ENCODE measurements around the gene ZFHX3. TPM values are rescaled to one million over a fixed set of nuclear protein-coding genes. Genes with fewer than 3 reads are reported as not detected.

Gene ZFHX3
- total RNA-seq, 3 donors from 2014 or later: 13.8 to 36.0 (median 15.5) TPM

- intact Hi-C loops (cut with DNase I, micrococcal nuclease): no loop called here
- Histone ChIP-seq H3K9me3 (no peaks in the 10 kb centered on the region), H3K36me3 (ENCODE audit: low read depth) (no peaks in the 10 kb centered on the region), H3K4me3 (no peak overlapping the region), H3K4me1 (ENCODE audit: low read depth) (no peaks in the 10 kb centered on the region)
- DNase-seq: no peak
- no peak for ATAC-seq
- no peak for TF ChIP-seq CTCF (IDR thresholded peaks at IDR 0.05)
Measured at GRCh38 chr16:72796222-72796621, 251.7 kb downstream of the ZFHX3 start.

GRCh38 chr16:72794986-72795385, 252.9 kb downstream of the ZFHX3 start:
- no peak for ATAC-seq
- Histone ChIP-seq H3K4me1 (ENCODE audit: low read depth) (no peaks in the 10 kb centered on the region), H3K36me3 (ENCODE audit: low read depth) (no peaks in the 10 kb centered on the region), H3K4me3 (no peak overlapping the region), H3K9me3 (no peaks in the 10 kb centered on the region)
- TF ChIP-seq CTCF (IDR thresholded peaks at IDR 0.05): no peak
- DNase-seq: no peak
- intact Hi-C loops (cut with DNase I, micrococcal nuclease): no loop called here

GRCh38 chr16:72794319-72794718, 253.6 kb downstream of the ZFHX3 start:
- TF ChIP-seq CTCF (IDR thresholded peaks at IDR 0.05): no peak
- Histone ChIP-seq H3K9me3 (no peaks in the 10 kb centered on the region), H3K4me3 (no peak overlapping the region), H3K4me1 (ENCODE audit: low read depth) (no peaks in the 10 kb centered on the region), H3K36me3 (ENCODE audit: low read depth) (no peaks in the 10 kb centered on the region)
- ATAC-seq (no peak), DNase-seq (no peak)
- intact Hi-C loops (cut with DNase I, micrococcal nuclease): no loop called here

GRCh38 chr16:72793716-72794115, 254.2 kb downstream of the ZFHX3 start:
- intact Hi-C loops (cut with DNase I, micrococcal nuclease): no loop called here
- no peaks in the 10 kb centered on the region for H3K4me1 ChIP-seq (ENCODE audit: low read depth)

GRCh38 chr16:72793017-72793416, 254.9 kb downstream of the ZFHX3 start:
- Histone ChIP-seq H3K4me1 (ENCODE audit: low read depth) (no peaks in the 10 kb centered on the region), H3K4me3 (no peak overlapping the region), H3K36me3 (ENCODE audit: low read depth) (no peaks in the 10 kb centered on the region), H3K9me3 (no peaks in the 10 kb centered on the region)
- no peak for TF ChIP-seq CTCF (IDR thresholded peaks at IDR 0.05)
- ATAC-seq: no peak
- no peak for DNase-seq
- intact Hi-C loops (cut with DNase I, micrococcal nuclease): no loop called here

More at GRCh38 chr16:72793716-72794115, 254.2 kb downstream of the ZFHX3 start:
- no peaks in the 10 kb centered on the region for H3K36me3 ChIP-seq (ENCODE audit: low read depth)
- no peak for DNase-seq
- H3K9me3 ChIP-seq: no peaks in the 10 kb centered on the region
- no peak overlapping the region for H3K4me3 ChIP-seq
- no peak for ATAC-seq
- no peak for TF ChIP-seq CTCF (IDR thresholded peaks at IDR 0.05)

- ATAC-seq: no peak
- H3K36me3 ChIP-seq (ENCODE audit: low read depth): no peaks in the 10 kb centered on the region
Measured at GRCh38 chr16:72791786-72792185, 256.1 kb downstream of the ZFHX3 start.

More at GRCh38 chr16:72791786-72792185, 256.1 kb downstream of the ZFHX3 start:
- Histone ChIP-seq H3K4me1 (ENCODE audit: low read depth) (peaks cover 4% of the 10 kb centered on the region), H3K9me3 (no peaks in the 10 kb centered on the region), H3K4me3 (no peak overlapping the region)
- DNase-seq: no peak
- TF ChIP-seq CTCF (IDR thresholded peaks at IDR 0.05): no peak
- intact Hi-C loops (cut with DNase I, micrococcal nuclease): no loop called here

All from mucosa of descending colon (tissue), 3 donors.